ENCODE results near the gene HCAR1.
"Not testable (repeated sequence)": the region's sequence is repeated elsewhere in the genome, so short reads cannot be mapped to it uniquely, and the experiment has no call there.

The HCAR1 gene

DNA sequence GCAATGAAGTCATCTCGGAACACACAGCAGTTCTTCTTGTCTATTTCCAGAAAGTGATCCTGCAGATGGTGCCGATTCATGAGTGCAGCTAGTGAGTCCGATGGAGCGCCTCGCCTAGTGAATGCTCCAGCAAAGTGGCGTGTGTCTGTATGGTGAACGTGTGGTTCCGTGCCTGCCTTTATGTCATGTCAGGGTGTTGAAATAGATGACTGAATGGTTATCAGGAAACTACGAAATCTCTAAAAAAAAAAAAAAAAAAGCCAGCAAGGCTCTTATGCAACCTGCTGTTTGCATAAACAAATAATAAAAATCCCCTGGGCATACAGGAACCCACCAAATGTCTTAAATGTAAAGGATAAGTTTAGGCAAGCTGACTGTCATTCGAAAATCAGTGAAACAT is 14.0 kb downstream of the HCAR1 start, which contains the start of gene HCAR3:
TSS of gene HCAR3 (minus strand) at position 154 of the 400 bp plus-strand sequence. CDS start at position 80, 74 bp downstream.
- H3K4me3 ChIP-seq (ENCODE audit: low read depth, low read length); H3K27ac ChIP-seq (ENCODE audit: extremely low read depth, low read depth, low read length); H3K4me1 ChIP-seq (ENCODE audit: control insufficient read depth, insufficient read depth, low read length); H3K36me3 ChIP-seq (ENCODE audit: control insufficient read depth in 2 of 2, insufficient read depth in 1 of 2, low read length in 2 of 2); H3K9me3 ChIP-seq (ENCODE audit: control insufficient read depth, insufficient read depth, low read depth, low read length); POLR2A ChIA-PET: not testable (repeated sequence)
- CTCF ChIA-PET = interaction anchor here (0.6 kb wide), 1 partner anchor 1215 kb away, joined by 3 read pairs; no protein-coding TSS in a partner anchor

DNA sequence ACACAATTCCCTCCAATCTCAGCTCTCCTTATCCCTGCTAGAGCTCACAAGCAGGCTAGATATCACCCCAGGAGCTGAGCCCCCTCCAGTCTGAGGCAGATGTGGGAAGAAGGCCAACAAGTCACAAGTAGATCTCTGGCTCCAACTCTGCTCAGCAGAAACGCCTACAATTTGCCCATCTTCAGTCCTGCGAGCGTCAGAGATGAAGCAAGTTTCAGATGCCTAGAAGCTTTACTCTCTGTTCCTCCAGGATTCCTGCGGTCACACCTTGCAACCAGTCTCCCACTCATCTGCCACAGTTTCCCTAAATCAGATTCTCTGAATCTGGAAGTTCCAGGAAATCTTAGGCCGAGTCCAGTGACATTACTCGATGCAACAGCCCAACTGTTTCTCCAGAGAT is 15.4 kb downstream of the HCAR1 start:
- H3K27ac ChIP-seq (ENCODE audit: extremely low read depth, low read depth, low read length); H3K36me3 ChIP-seq (ENCODE audit: control insufficient read depth in 2 of 2, insufficient read depth in 1 of 2, low read length in 2 of 2); H3K9me3 ChIP-seq (ENCODE audit: control insufficient read depth, insufficient read depth, low read depth, low read length); H3K4me1 ChIP-seq (ENCODE audit: control insufficient read depth, insufficient read depth, low read length); H3K4me3 ChIP-seq (ENCODE audit: low read depth, low read length); CTCF ChIA-PET; POLR2A ChIA-PET: not testable (repeated sequence)

DNA sequence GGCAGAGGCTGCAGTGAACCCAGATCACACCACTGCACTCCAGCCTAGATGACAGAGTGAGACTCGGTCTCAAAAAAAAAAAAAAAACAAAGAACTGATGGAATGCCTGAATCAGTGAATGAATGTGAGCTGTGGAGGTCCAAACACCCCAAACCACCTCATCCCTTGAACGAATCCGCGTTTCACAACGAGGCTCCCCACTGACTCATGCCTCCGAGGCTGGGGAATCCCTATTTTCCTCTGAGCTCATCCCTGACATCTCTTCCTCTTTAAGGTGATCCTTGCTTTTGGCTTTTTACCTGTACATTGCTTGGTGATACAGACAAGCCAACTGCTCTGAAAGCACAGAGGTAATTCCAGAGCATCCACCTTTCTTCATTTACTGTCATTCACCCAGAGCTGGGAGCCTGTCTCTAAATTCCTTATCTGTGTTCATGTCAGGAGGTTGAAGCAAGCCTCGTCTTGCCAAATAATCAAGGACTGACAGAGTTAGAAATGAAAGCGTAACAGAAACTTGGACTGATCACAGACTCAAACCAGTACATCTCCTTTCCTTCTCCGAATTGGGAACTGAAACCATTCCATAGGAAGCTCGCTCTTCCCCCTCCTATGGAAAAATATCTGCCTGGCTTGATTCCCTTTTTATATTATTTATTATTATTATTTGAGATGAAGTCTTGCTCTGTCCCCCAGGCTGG is 17.0 kb downstream of the HCAR1 start:
- H3K36me3 ChIP-seq (ENCODE audit: control insufficient read depth in 2 of 2, insufficient read depth in 1 of 2, low read length in 2 of 2); H3K4me3 ChIP-seq (ENCODE audit: low read depth, low read length); H3K27ac ChIP-seq (ENCODE audit: extremely low read depth, low read depth, low read length); H3K4me1 ChIP-seq (ENCODE audit: control insufficient read depth, insufficient read depth, low read length); CTCF ChIA-PET; H3K9me3 ChIP-seq (ENCODE audit: control insufficient read depth, insufficient read depth, low read depth, low read length); POLR2A ChIA-PET: not testable (repeated sequence)

DNA sequence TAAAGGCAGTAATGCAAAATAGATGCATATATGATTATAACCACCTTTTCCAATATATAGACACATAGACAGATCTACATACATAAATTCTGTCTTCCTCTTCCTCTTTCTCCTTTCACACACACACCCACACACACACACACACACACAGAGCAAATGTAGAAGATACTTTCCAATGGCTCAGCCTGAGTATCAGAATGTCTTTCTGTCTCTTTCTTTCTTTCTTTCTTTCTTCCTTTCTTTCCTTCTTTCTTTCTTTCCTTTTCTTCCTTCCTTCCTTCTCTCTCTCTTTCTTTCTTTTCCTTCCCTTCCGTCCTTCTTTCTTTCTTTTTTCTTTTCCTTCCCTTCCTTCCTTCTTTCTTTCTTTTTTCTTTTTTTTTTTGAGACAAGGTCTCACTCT is 19.4 kb downstream of the HCAR1 start:
- H3K4me3 ChIP-seq (ENCODE audit: low read depth, low read length); H3K9me3 ChIP-seq (ENCODE audit: control insufficient read depth, insufficient read depth, low read depth, low read length); H3K27ac ChIP-seq (ENCODE audit: extremely low read depth, low read depth, low read length); H3K36me3 ChIP-seq (ENCODE audit: control insufficient read depth in 2 of 2, insufficient read depth in 1 of 2, low read length in 2 of 2); H3K4me1 ChIP-seq (ENCODE audit: control insufficient read depth, insufficient read depth, low read length); CTCF ChIA-PET; POLR2A ChIA-PET: not testable (repeated sequence)
- 0 out of 2 replicates have a peak, but pooled peaks have one; percentile 53 for TF ChIP-seq PRDM1 (tag by site-specific recombination; IDR thresholded peaks at IDR 0.05)
- TF ChIP-seq EGR2 (tag by site-specific recombination; IDR thresholded peaks at IDR 0.05; ENCODE audit: low read depth) = 0 out of 2 replicates have a peak, but pooled peaks have one; percentile 13
- TF ChIP-seq ZNF366 (tag by site-specific recombination; conservative IDR thresholded peaks at IDR 0.05) = peak; percentile 93
- TF ChIP-seq ZFHX2 (tag by site-specific recombination; conservative IDR thresholded peaks at IDR 0.05) = peak; percentile 51

DNA sequence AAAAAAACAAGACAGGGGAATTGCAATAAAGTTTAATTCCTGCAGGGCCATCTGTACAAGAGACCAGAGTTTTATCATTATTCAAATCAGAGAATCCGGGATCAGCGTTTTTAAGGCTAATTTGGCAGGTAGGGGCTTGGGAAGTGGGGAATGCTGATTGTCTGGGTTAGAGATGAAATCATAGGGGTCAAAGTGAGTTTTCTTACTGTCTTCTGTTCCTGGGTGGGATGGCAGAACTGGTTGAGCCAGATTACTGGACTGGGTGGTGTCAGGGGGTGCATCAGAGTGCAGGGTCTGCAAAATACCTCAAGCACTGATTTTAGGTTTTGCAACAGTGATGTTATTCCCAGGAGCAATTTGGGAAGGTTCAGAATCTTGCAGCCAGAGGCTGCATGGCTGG is 20.3 kb downstream of the HCAR1 start:
- H3K4me1 ChIP-seq (ENCODE audit: control insufficient read depth, insufficient read depth, low read length); H3K36me3 ChIP-seq (ENCODE audit: control insufficient read depth in 2 of 2, insufficient read depth in 1 of 2, low read length in 2 of 2); H3K27ac ChIP-seq (ENCODE audit: extremely low read depth, low read depth, low read length); H3K4me3 ChIP-seq (ENCODE audit: low read depth, low read length); CTCF ChIA-PET; H3K9me3 ChIP-seq (ENCODE audit: control insufficient read depth, insufficient read depth, low read depth, low read length): not testable (repeated sequence)
- POLR2A ChIA-PET = interaction anchor here (0.7 kb wide), 1 partner anchor 13 kb away, joined by 3 read pairs; no protein-coding TSS in a partner anchor

DNA sequence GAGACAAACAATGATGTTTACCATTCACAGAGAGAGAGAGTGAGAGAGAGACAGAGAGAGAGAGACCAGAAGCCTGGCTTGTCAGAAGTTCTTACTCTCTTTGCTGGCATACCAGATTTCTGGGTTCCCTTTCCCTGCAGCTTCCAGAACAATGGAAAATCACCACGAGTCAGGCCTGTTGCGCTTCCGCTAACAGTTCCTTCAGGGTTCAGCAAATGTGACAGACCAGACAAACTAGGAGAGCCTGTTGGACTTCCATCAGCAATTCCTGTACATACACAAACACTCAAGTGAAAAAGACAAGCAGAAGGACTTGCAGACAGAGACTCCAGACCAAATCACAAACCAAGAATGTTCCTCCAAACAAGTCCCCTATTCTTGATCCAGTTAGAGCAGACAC is 21.4 kb downstream of the HCAR1 start:
- H3K9me3 ChIP-seq (ENCODE audit: control insufficient read depth, insufficient read depth, low read depth, low read length); H3K4me1 ChIP-seq (ENCODE audit: control insufficient read depth, insufficient read depth, low read length); H3K36me3 ChIP-seq (ENCODE audit: control insufficient read depth in 2 of 2, insufficient read depth in 1 of 2, low read length in 2 of 2); CTCF ChIA-PET; POLR2A ChIA-PET; H3K27ac ChIP-seq (ENCODE audit: extremely low read depth, low read depth, low read length); H3K4me3 ChIP-seq (ENCODE audit: low read depth, low read length): not testable (repeated sequence)

DNA sequence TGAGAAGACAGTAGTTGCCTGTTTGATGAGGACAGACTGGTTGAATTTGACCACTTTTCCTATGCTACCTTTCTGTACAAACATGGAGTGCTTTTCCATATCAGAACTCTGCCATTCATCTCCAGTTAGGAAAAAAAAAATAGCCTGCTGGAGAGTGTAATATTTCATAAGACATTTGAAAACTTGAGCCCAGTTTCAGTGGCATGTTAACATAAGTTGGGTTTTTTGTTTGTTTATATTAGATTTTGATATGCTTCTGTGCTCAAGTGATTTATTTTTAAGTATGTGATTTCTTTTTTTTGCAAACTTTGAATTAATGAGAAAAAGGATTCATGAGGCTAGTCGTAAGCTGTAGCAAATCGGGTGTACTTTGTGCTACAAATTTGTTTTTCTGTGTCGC is 26.8 kb downstream of the HCAR1 start:
- H3K4me3 ChIP-seq (ENCODE audit: low read depth, low read length); CTCF ChIA-PET; H3K9me3 ChIP-seq (ENCODE audit: control insufficient read depth, insufficient read depth, low read depth, low read length); H3K27ac ChIP-seq (ENCODE audit: extremely low read depth, low read depth, low read length); H3K4me1 ChIP-seq (ENCODE audit: control insufficient read depth, insufficient read depth, low read length); POLR2A ChIA-PET; H3K36me3 ChIP-seq (ENCODE audit: control insufficient read depth in 2 of 2, insufficient read depth in 1 of 2, low read length in 2 of 2): not testable (repeated sequence)

GRCh38 chr12:122702890-122703611 is 27.6 kb downstream of the HCAR1 start, which contains the start of gene HCAR2:
Gene HCAR2, minus strand, starts transcription at chr12:122703357. Its CDS starts 74 bp downstream, at chr12:122703283.
- H3K36me3 ChIP-seq (ENCODE audit: control insufficient read depth in 2 of 2, insufficient read depth in 1 of 2, low read length in 2 of 2); POLR2A ChIA-PET; H3K4me1 ChIP-seq (ENCODE audit: control insufficient read depth, insufficient read depth, low read length); H3K4me3 ChIP-seq (ENCODE audit: low read depth, low read length); H3K9me3 ChIP-seq (ENCODE audit: control insufficient read depth, insufficient read depth, low read depth, low read length); H3K27ac ChIP-seq (ENCODE audit: extremely low read depth, low read depth, low read length); CTCF ChIA-PET: not testable (repeated sequence)

- POLR2A ChIA-PET; H3K4me3 ChIP-seq (ENCODE audit: low read depth, low read length); H3K36me3 ChIP-seq (ENCODE audit: control insufficient read depth in 2 of 2, insufficient read depth in 1 of 2, low read length in 2 of 2); H3K27ac ChIP-seq (ENCODE audit: extremely low read depth, low read depth, low read length); H3K9me3 ChIP-seq (ENCODE audit: control insufficient read depth, insufficient read depth, low read depth, low read length); H3K4me1 ChIP-seq (ENCODE audit: control insufficient read depth, insufficient read depth, low read length); CTCF ChIA-PET: not testable (repeated sequence)
Observed at GRCh38 chr12:122701481-122701880, 29.2 kb downstream of the HCAR1 start.

DNA sequence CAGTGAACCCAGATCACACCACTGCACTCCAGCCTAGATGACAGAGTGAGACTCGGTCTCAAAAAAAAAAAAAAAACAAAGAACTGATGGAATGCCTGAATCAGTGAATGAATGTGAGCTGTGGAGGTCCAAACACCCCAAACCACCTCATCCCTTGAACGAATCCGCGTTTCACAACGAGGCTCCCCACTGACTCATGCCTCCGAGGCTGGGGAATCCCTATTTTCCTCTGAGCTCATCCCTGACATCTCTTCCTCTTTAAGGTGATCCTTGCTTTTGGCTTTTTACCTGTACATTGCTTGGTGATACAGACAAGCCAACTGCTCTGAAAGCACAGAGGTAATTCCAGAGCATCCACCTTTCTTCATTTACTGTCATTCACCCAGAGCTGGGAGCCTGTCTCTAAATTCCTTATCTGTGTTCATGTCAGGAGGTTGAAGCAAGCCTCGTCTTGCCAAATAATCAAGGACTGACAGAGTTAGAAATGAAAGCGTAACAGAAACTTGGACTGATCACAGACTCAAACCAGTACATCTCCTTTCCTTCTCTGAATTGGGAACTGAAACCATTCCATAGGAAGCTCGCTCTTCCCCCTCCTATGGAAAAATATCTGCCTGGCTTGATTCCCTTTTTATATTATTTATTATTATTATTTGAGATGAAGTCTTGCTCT is 30.5 kb downstream of the HCAR1 start:
- H3K27ac ChIP-seq (ENCODE audit: extremely low read depth, low read depth, low read length); POLR2A ChIA-PET; CTCF ChIA-PET; H3K9me3 ChIP-seq (ENCODE audit: control insufficient read depth, insufficient read depth, low read depth, low read length); H3K4me1 ChIP-seq (ENCODE audit: control insufficient read depth, insufficient read depth, low read length); H3K36me3 ChIP-seq (ENCODE audit: control insufficient read depth in 2 of 2, insufficient read depth in 1 of 2, low read length in 2 of 2); H3K4me3 ChIP-seq (ENCODE audit: low read depth, low read length): not testable (repeated sequence)

All from HEK293 (cell line).